ACHN (cell line): Measurements from ENCODE around the gene MED12L.
"Not testable (repeated sequence)": the region's sequence is repeated elsewhere in the genome, so short reads cannot be mapped to it uniquely, and the experiment has no call there.

Source experiments
- DNase-seq: peaks from one replicate; pipeline ENCODE4 v3.0.0-alpha.2; 2015
- in situ Hi-C: cut with HindIII; loops from 2 replicates; pipeline ENCODE4 v1.10.0; 2017; ENCODE audit warnings: low sequenced_read_pairs, low pct_ligation_motif_present, low pct_unique_long_range_greater_than_20kb

MED12L gene

DNA sequence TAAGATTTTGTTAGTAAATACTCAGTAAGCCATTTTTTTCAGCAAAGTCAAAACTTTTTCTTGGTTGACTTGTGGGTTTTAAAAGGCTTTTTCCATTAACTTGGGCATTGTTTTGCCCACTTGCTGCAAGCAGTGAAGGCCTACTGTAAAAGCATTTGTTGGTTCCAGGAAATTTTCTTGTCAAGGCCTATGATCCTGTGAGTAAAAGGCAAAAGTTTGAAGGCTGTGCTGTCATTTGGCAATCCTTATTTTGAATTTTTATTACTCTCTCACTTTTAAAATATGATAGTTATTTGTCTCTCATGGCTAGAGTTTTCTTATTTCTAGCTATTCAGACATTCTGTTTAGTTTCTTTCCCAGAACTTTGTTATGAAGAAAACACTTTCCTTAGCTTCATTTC, 286.1 kb downstream of the MED12L start:
- in situ Hi-C loops: no loop called here
- DNase-seq: no peak

DNA sequence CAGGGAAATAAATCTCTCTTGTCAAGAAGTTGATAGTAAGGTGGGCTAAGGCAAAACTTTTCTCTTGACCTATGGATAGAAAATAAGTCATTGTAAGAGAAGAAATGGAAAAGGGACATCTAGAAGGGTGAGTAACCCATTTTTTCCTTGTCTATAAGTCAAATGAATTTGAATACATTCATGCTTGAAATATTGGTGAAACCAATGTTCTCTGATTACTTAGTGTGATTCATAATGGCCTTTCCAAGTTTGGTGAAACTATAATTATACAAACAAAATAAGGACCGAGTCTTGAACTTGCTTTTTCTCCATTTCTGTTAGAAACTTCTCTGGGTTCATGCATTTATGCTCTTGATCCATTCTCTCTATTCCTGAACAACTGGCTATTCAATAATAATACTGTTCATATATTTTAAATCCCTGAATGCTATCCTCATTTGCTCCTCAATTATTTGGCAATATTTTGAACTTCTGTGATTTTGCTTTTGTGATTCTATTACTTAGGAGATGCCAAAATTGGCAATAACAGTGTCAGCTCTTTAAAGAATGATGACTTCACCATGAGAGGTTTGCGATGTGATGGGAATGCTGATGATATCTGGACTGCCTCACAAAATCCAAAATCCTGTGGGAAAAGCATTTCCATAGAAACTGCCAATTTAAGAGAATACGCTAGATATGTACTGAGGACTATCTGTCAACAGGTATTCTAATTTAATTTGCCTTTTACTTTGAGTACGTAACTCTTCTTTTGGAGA, 286.8 kb downstream of the MED12L start:
- DNase-seq: no peak
- in situ Hi-C loops: no loop called here

DNA sequence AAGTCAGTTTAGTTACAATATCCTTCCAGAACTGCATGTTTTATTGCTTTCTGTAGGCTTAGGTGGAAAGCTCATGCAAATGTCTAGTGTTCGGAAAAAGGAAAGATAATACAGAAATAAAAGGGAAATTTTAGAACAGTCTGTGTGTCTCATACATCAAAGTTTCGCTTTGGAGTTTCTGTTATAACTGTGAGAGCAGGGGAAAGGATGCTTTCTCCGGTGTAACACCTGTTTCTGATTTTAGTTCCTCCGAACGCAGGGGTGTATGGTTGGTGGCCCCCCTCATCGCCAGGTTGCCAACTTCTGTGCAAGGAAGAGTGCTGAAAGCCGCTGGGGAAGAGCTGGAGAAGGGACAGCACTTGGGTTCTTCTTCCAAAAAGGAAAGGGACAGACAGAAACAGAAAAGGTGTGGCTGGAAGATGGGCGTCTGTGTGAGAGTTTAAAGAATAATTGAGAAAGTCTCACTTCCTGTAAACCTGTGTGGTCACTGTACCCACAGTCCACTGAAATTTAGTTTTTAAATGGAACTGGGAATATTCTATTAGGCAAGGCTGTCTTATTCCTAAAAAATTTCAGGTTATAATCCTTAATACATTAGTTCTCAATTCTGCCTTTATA, 292.4 kb downstream of the MED12L start:
- in situ Hi-C loops: no loop called here
- DNase-seq: no peak

DNA sequence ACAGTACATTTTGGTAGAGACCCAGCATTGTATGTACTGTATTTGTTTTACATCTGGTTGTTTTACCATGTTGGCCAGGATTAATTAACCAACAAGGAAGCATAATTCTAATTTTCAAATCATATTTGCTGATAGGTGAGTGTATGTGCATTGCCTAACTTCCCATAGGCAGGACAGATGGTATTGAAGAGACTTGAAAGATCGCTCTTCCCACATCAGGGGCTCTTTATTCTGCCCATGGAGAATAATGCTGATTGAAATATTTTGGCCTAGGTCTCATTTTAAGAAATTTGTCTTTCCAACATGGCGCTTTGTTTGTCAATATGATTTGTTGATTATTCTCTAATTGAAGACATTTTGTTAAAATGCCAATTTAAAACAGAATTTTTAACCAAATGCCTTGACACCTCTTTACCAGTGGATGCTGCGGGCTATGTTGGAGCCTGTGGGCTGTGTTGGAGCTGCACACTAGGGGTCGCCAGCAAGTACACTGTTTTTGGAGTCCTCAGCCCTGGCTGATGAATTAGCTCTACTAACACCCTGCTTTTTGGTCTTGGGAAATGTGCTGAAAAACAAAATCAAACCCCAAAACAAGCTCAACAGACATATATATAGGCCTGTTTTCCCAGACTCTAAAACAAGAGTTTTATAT, 293.7 kb downstream of the MED12L start:
- in situ Hi-C loops: no loop called here
- DNase-seq: peak; percentile 36

DNA sequence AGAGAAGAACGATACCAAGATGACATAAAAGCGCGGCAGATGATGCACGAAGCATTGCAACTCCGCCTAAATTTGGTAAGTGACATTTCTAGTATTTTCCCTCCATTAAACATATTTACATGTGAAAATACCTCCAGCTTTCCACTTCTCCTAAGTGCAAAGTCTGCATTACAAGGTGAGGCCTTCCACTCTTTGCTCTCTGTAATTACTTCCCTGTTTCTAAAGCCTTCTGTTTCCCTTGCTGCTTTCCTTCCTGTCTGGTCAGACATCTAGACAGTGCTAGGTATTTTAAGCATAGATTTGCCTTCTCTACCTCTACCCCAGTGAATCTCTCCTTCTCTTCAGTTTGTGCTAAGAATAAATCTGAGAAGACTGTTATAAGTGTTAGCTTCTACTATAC, 297.2 kb downstream of the MED12L start:
- no peak for DNase-seq
- in situ Hi-C loops: no loop called here

DNA sequence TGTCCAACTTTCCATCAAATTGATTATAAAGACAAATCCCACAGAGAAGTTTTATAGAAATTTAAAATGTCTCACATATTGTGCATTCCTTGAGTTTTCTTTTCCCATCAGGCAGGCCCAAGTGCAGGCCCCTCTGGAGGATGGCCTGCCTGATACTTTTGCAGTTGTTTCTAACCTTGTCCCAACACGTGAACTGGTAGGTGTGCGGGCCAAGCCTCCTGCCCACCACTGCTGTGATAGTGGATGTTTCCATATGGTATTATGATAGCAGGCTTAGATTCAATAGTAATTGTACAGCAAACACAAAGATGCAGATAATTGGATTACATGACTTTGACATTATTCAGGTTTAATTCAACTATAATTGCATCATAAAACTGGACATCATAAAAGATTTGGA, 297.6 kb downstream of the MED12L start:
- in situ Hi-C loops: no loop called here
- no peak for DNase-seq

DNA sequence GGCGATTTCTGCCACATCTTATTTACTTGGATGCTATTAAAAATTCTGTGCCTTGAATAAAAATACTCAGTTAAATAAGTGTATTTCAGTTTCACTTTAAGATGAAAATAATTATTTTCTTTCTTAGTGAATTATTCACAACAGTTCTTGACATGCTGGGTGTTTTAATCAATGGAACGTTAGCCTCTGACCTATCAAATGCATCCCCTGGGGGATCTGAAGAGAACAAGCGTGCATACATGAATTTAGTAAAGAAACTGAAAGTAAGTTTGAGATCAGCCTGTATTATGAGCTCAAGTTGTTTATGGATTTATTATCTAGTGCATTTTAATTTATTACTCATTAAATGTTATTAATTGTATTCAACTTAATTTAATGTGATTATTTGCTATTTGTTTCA, 298.5 kb downstream of the MED12L start:
- in situ Hi-C loops: no loop called here
- DNase-seq: no peak

DNA sequence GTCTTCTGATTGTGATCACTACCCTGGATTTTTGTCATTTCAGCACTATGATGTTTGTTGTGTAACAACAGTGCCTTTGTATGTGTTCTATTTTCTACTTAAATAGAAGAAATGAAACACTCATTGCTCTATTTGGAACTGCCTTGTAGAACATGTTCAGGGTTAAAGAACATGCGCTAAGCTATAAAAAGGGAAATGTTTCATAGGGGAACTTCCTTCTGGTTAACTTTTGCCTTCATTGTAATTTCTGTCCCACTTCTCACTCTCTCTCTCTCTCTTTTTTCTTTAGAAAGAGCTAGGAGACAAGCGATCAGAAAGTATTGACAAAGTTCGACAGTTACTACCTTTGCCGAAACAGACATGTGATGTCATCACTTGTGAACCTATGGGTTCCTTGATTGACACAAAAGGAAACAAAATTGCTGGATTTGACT, 299.3 kb downstream of the MED12L start, which contains the start of gene P2RY12:
Gene P2RY12, minus strand, starts transcription at position 13 of the 434 bp plus-strand sequence. CDS start 45,908 bp downstream, outside the sequence.
- DNase-seq: no peak
- in situ Hi-C loops: no loop called here

DNA sequence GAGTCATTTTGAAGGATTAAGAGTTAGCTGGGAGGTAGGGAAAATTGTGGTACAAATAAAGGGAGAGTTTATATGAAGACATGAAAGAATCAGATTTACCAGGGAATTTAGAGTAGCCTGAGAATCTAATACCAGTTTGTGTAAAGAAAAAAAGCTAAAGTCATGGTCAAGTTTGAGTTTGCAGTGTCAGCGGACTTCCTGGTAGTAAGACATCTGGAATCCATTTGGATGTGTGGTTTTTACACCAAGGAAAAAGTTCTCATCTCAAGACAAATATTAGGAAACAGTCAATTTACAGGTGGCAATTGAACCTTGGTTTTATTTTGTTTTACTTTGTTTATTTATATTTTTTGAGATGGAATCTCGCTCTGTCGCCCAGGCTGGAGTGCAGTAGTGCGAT, 300.6 kb downstream of the MED12L start:
- in situ Hi-C loops: no loop called here
- DNase-seq: no peak

DNA sequence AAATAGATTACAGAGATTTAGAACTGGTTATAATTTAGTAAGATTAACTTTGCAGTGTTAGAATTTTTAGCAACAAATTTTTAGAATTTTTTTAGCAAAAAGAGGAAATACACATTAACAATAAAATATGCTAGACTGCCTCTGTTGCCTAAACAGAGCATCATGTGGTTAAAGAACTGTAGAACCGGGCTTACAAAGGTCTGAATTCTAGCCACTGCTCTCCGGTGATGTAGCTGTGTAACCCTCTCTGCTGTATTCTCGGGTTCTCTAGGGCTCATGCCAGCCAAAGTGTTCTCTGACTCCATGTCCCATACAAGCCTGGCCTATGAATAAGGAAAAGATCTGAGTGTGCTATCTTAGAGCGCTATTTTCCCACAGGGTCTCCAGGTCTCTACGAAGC, 302.0 kb downstream of the MED12L start:
- in situ Hi-C loops: no loop called here
- no peak for DNase-seq

DNA sequence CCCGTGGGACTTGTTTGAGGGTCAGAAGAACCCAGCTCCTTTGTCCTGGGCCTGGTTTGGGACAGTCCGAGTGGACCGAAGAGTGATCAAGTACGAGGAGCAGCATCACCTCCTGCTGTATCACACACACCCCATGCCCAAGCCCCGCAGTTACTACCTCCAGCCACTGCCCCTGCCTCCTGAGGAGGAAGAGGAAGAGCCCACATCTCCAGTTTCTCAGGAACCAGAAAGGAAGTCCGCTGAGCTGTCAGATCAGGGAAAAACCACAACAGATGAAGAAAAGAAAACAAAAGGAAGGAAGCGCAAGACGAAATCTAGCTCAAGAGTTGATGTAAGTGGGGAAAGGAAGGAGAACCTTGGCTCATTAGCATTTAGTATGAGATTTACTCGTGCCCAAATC, 302.4 kb downstream of the MED12L start:
- no peak for DNase-seq
- in situ Hi-C loops: no loop called here

DNA sequence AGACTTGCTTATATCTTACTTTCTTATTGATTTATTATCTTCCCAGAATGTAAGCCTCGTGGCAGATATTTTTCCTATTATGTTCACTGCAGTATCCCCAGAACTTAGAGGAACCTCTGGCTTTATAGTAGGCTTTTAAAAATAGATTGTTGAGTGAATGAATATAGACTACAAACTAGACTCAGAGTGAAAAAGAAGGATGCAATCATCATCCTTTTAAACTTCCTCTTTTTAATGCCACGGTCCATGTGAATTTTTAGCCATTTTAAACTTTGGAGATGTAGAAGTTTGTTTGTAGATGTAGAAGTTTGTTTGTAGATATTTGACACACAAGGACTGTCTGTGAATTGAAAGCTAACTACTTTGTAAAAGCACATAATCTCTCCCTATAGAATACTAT, 306.3 kb downstream of the MED12L start:
- in situ Hi-C loops: no loop called here
- no peak for DNase-seq

DNA sequence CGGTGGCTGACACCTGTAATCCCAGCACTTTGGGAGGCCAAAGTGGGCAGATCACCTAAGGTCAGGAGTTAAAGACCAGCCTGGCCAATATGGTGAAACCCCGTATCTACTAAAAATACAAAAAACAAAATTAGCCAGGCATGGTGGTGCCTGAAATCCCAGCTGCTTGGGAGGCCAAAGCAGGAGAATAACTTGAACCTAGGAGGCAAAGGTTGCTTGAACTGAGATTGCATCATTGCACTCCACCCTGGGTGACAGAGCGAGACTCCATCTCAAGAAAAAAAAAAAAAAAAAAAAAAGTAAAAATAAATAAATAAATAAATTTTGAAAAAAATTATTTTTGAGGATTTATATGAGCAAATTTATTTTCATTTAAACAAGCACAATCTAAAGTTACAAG, 306.7 kb downstream of the MED12L start:
- in situ Hi-C loops, DNase-seq: not testable (repeated sequence)

DNA sequence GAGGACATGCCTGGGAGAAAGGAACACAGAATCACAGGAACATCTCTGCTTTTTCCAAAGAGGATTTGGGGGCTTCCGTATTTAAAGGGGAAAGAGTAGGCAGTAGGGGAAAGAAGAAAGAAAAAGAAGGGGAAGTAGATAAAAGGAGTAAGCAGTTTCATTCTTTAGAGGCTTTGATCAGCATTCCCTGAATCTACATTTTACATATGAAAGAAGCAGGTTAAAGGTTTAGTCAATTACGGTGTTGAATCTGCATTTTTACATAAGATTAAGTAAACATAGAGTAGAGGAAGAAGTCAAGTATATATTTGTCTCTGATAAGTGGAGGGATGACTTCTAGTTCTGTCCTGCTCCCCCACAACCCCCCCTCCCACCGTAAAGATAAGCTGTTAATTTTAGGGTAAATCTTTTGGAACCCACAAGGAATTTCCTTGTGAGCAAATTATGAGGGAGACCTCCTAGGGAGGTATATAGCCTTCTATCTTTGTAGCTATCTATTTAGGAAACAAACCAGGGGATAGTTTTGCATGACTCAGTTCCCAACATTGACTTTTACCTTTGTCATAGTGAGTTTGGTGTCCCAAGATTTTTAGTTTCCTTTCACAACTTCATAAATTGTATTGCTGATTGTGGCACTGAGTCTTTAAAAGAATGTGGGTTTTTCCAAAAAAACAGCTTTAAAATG, 307.8 kb downstream of the MED12L start:
- no peak for DNase-seq

DNA sequence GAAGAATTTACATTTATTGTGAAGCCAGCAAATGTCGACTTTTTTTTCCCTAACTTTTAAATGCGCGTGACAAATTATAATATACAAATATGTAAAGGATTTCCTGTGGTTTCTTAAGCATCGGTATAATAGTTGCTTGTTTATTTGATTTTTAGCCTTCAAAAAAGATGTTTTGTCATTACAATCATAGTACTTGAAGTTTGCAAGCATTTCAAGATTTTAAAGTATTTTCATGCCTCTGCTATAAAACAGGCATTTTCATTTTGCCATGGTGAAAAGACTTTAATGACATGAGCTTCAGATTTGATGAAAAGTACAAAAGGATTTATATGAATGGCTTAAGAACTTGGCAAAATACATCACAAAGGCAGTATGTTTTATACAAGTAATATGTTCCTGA, 308.5 kb downstream of the MED12L start:
- in situ Hi-C loops: no loop called here
- no peak for DNase-seq

More for the DNA sequence above, 307.8 kb downstream of the MED12L start:
- in situ Hi-C loops: no loop called here

DNA sequence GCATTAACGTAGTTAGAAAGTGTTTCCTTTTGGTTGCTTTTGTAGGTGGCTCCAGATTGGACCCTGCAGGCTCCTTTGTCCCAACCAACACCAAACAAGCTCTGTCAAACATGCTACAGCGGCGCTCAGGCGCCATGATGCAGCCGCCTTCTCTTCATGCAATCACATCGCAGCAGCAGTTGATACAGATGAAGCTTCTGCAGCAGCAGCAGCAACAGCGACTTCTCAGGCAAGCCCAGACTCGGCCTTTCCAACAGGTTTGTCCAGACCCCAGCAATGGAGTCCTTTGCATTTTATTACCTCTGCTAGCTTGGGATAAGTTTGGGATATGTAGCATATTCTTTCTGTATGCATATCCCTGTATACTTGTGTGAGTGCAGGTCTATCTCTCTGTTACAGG, 309.1 kb downstream of the MED12L start:
- in situ Hi-C loops: no loop called here
- no peak for DNase-seq

DNA sequence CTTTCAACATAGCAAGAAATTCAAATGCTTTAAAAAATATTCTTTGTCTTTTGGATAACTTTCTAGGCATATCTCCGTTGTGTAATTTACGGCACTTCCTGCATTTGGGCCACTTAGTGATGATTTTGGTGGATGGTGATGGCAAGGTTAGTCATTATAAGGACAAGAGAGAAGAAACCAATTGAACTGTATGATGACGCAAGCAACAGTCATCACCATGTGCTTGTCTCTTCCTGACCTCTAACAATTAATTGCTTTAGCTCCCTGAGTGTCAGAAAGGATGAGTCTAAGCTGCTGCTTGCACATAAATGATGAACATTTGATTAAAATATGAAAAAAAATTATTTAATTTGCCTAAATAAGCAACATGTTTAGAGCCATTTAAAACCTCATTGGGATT, 310.3 kb downstream of the MED12L start:
- in situ Hi-C loops: no loop called here
- no peak for DNase-seq

DNA sequence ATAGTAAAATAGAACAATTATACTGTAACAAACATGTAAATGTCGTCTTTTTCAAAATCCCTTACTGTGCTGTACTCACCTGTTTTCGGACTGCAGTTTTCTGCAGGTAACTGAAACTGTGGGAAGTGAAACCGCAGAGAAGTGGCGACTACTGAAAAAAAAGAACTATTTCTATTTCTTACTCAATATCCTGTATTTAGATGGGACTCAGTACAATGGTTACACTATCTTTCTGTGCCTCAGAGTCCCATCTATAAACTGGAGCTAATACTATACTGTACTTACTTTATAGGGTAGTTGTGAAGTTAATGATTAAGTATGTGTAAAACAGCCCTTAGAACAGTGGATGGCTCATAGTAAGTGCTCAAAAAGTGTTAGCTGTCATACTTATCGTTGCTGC, 313.4 kb downstream of the MED12L start:
- no peak for DNase-seq
- in situ Hi-C loops: no loop called here

DNA sequence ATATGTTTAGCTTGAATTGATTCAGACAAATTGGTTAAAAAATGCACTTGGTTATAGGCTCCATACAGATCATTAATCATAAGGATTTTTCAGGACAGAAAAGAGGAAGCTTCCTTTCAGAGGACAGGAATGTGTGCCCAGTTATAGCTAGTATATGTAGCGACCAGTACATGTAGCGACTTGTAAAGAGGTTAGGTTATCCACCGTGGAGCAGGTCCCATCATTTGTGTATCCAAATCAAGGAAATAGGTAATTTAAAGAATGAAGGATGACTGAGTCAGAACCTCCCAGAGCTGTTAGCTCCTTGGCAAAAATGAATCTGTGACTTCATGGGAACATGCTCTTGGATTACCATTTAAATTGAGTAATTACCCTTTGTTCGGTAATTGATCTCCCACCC, 314.9 kb downstream of the MED12L start:
- no peak for DNase-seq
- in situ Hi-C loops: no loop called here
